H1 (cell line): ENCODE measurements around the gene SNRNP70. TPM values are rescaled to one million over a fixed set of nuclear protein-coding genes. Genes with fewer than 3 reads are reported as not detected.

Source experiments
- ASH2L ChIP-seq: fragments of 200-600, 300-600 bp; sonication (generic); IDR thresholded peaks from one replicate; pipeline ENCODE4 v1.7.1; 2017; ENCODE audit warnings: low read length
- ATF3 ChIP-seq: IDR thresholded peaks from 2 replicates; pipeline ENCODE4 v1.6.1; 2011; ENCODE audit warnings: low read depth, mild to moderate bottlenecking, low read length; ENCODE audit not compliant: insufficient read depth
- CHD7 ChIP-seq: fragments of 300-600 bp; sonication (generic); IDR thresholded peaks from 2 replicates; pipeline ENCODE4 v1.7.1; 2012; ENCODE audit warnings: low read length, moderate library complexity, mild to moderate bottlenecking, inconsistent platforms; ENCODE audit not compliant: insufficient replicate concordance
- GTF2F1 ChIP-seq: IDR thresholded peaks from 2 replicates; pipeline ENCODE4 v1.6.1; 2012; ENCODE audit warnings: low read depth, low read length, improper control_type of control experiment, borderline replicate concordance
- KDM5A ChIP-seq: fragments of 200-600 bp; IDR thresholded peaks from 2 replicates; pipeline ENCODE4 v1.7.1; 2012; ENCODE audit warnings: mild to moderate bottlenecking, low read length, inconsistent platforms, mixed read lengths
- RXRA ChIP-seq: IDR thresholded peaks from 2 replicates; pipeline ENCODE4 v1.6.1; 2011; ENCODE audit warnings: low read depth, mild to moderate bottlenecking, low read length, moderate library complexity; ENCODE audit not compliant: insufficient read depth
- SP4 ChIP-seq: IDR thresholded peaks from 2 replicates; pipeline ENCODE4 v1.6.1; 2012; ENCODE audit warnings: low read length, inconsistent platforms
- USF2 ChIP-seq: IDR thresholded peaks from 2 replicates; pipeline ENCODE4 v1.6.1; 2011; ENCODE audit warnings: low read length, improper control_type of control experiment
- polyA plus RNA-seq, 7 experiments: library from polyadenylated mRNA; depleted of rRNA in 3 of 7; stranded (reverse) in 5 of 7; unstranded in 2 of 7; fragments of >200 nt in 5 of 7; fragments of 200-250 nt in 2 of 7; gene quantifications; 1 replicate in 5 of 7; 2 replicates in 1 of 7; 4 replicates in 1 of 7; pipeline versions ENCODE4 v1.2.1 to v1.2.3, GENCODE V29; 2011 to 2013; ENCODE audit warnings: missing spikeins in 2 of 7, mixed read lengths in 2 of 7
- total RNA-seq: library from RNA; stranded (reverse); fragmentation: NEBNext Ultra II Directional; extraction: Animal tissue kit (Norgen Biotek cat#: 25700); gene quantifications from 2 replicates; pipeline ENCODE4 v1.2.1, GENCODE V29; 2021

The SNRNP70 gene
- total and polyA plus RNA-seq, 2 of the 8 experiments (the other 6 are each of a cell fraction or from before 2014, with no cell fraction given) = 231 to 235 TPM

- TF ChIP-seq CHD7 (no peak), GTF2F1 (no peak), USF2 (no peak), RXRA (no peak), SP4 (no peak), ASH2L (no peak), KDM5A (no peak), ATF3 (no peak)
These were observed 65.1 kb downstream of the SNRNP70 start (continued) for GRCh38 chr19:49150106-49150943.
